K562 (cell line): ENCODE data around the gene EXD2. TPM values are rescaled to one million over a fixed set of nuclear protein-coding genes. Genes with fewer than 3 reads are reported as not detected.

ENCODE experiments used
- ARID4B ChIP-seq: sonication (generic); formaldehyde crosslinking; IDR thresholded peaks from 2 replicates; pipeline ENCODE4 v1.8.0; 2022; ENCODE audit warnings: mild to moderate bottlenecking, missing genetic modification reagents
- CUX1 ChIP-seq: fragments of 200-800 bp; sonication (Bioruptor generic); IDR thresholded peaks from 2 replicates; pipeline ENCODE4 v1.6.1; 2016; ENCODE audit warnings: missing genetic modification characterization, missing compliant biosample characterization
- ETV5 ChIP-seq: sonication (generic); formaldehyde crosslinking; IDR thresholded peaks from 2 replicates; pipeline ENCODE4 v1.4.0; 2020; ENCODE audit warnings: low read depth, mild to moderate bottlenecking, missing genetic modification reagents
- GTF2E2 ChIP-seq: fragments of 200-800 bp; sonication (Bioruptor generic); IDR thresholded peaks from 2 replicates; pipeline ENCODE4 v1.6.1; 2016; ENCODE audit warnings: missing genetic modification characterization, missing compliant biosample characterization
- L3MBTL2 ChIP-seq: fragments of 450-650 bp; IDR thresholded peaks from 2 replicates; pipeline ENCODE4 v1.6.1; 2016; ENCODE audit warnings: mild to moderate bottlenecking, moderate library complexity
- MTA3 ChIP-seq: fragments of 450-650 bp; formaldehyde crosslinking; IDR thresholded peaks from 2 replicates; pipeline ENCODE4 v1.6.1; 2017; ENCODE audit warnings: mild to moderate bottlenecking, borderline replicate concordance
- NFYB ChIP-seq: IDR thresholded peaks from 2 replicates; pipeline ENCODE4 v1.6.1; 2011; ENCODE audit warnings: mild to moderate bottlenecking, moderate library complexity; ENCODE audit not compliant: insufficient read length; ENCODE audit errors: extremely low read depth
- PRMT5 ChIP-seq: sonication (generic); formaldehyde crosslinking; IDR thresholded peaks from 2 replicates; pipeline ENCODE4 v1.5.0; 2020; ENCODE audit warnings: missing genetic modification reagents
- RCOR1 ChIP-seq, 2 experiments: IDR thresholded peaks; 2 replicates each; pipeline ENCODE4 v1.6.1; 2012; ENCODE audit warnings: low read depth in 2 of 2, low read length in 2 of 2, borderline replicate concordance in 1 of 2, improper control_type of control experiment in 1 of 2
- polyA plus RNA-seq, 8 experiments: library from polyadenylated mRNA; depleted of rRNA in 4 of 8; stranded (reverse) in 5 of 8; unstranded in 3 of 8; fragments of >200 nt; fragmentation: Nextera tagmentation in 2 of 8; fragmentation: Illumina TruSeq in 1 of 8; extraction: Ambion mirVana in 2 of 8; extraction: Trizol in 1 of 8; gene quantifications; 2 replicates each; pipeline versions ENCODE4 v1.2.1 to v1.2.3, GENCODE V29; 2011 to 2014; ENCODE audit warnings: inconsistent platforms in 1 of 8, missing spikeins in 1 of 8
- total RNA-seq, 7 experiments: library from RNA; depleted of rRNA in 6 of 7; stranded (reverse); fragments of >200 nt in 6 of 7; fragmentation: Illumina TruSeq in 2 of 7; extraction: Trizol in 2 of 7; gene quantifications; 2 replicates each; pipeline versions ENCODE4 v1.2.1 to v1.2.3, GENCODE V29; 2011 to 2021; ENCODE audit warnings: low replicate concordance in 1 of 7

EXD2 gene
- total and polyA plus RNA-seq, 9 of the 15 experiments (the other 6 are each of a cell fraction or from before 2014, with no cell fraction given) = 1.6 to 7.5 (median 3.7) TPM

- no peak for TF ChIP-seq CUX1 (CRISPR knock-in tag)
- 0 out of 2 replicates have a peak, but pooled peaks have one; percentile 56 for TF ChIP-seq ETV5 (CRISPR knock-in tag)
- TF ChIP-seq L3MBTL2 = peak; percentile 41
- peak; percentile 17; the same call in 1 of the 2 replicates for TF ChIP-seq MTA3
- no peak for TF ChIP-seq NFYB
- TF ChIP-seq ARID4B (CRISPR knock-in tag) = peak; percentile 82
- TF ChIP-seq PRMT5 = no peak
- TF ChIP-seq GTF2E2 = peak; percentile 73; the same call in 1 of the 2 replicates
- TF ChIP-seq RCOR1 (IDR thresholded peaks at IDR 0.05; ENCODE audit: borderline replicate concordance in 1 of 2, low read depth in 2 of 2, low read length in 2 of 2) = 0 out of 4 replicates have a peak, but pooled peaks of 1 of the 2 experiments have one; percentile 34
Observed at GRCh38 chr14:69153152-69153872, 38.0 kb upstream of the EXD2 start (continued).
